BLaER1 (cell line): Measurements from ENCODE around the gene ZFAND3.

Experiments used
- H3K27ac ChIP-seq: shearing (Covaris generic); formaldehyde crosslinking; 2 replicates; pipeline ENCODE4 v1.8.1; 2022
- H3K27me3 ChIP-seq: shearing (Covaris generic); formaldehyde crosslinking; 2 replicates; pipeline ENCODE4 v1.8.1; 2022
- H3K36me3 ChIP-seq: shearing (Covaris generic); formaldehyde crosslinking; 2 replicates; pipeline ENCODE4 v1.8.1; 2022
- H3K4me1 ChIP-seq: shearing (Covaris generic); formaldehyde crosslinking; 2 replicates; pipeline ENCODE4 v1.8.1; 2022
- H3K4me2 ChIP-seq: shearing (Covaris generic); formaldehyde crosslinking; 2 replicates; pipeline ENCODE4 v1.8.1; 2022
- H3K4me3 ChIP-seq: shearing (Covaris generic); formaldehyde crosslinking; 2 replicates; pipeline ENCODE4 v1.8.1; 2022
- H3K9ac ChIP-seq: shearing (Covaris generic); formaldehyde crosslinking; 2 replicates; pipeline ENCODE4 v1.8.1; 2022
- H3K9me3 ChIP-seq: shearing (Covaris generic); formaldehyde crosslinking; 2 replicates; pipeline ENCODE4 v1.8.1; 2022
- H4K20me1 ChIP-seq: shearing (Covaris generic); formaldehyde crosslinking; 2 replicates; pipeline ENCODE4 v1.8.1; 2022
- Cebpa-rat ChIP-seq: shearing (Covaris generic); IDR thresholded peaks from 2 replicates; pipeline ENCODE4 v1.8.1; 2022

ZFAND3 gene

DNA sequence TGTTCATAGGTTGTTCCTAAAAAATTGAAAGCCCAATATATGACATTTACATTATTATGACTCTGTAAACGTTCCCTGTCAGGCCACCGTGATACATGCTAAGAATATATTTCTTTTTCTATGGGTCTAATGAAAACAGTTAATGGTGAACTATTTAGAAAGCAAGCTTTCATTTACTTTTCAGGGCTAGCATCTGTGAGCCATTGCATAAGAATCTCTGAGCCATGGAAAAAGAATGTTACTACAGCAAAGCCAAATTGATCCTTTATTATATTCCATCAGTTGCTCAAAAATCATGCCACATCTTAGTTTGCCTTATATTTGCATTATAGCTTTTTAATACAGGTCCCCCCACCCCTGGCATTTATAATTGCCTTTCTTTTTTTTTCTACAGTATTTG, 275.5 kb downstream of the ZFAND3 start:
- Histone ChIP-seq H3K27me3 (no peaks in the 10 kb centered on the region), H3K4me2 (no peak overlapping the region), H3K36me3 (peaks cover 19% of the 10 kb centered on the region), H4K20me1 (peaks cover 78% of the 10 kb centered on the region), H3K4me1 (no peaks in the 10 kb centered on the region), H3K9ac (no peak overlapping the region), H3K9me3 (no peaks in the 10 kb centered on the region), H3K4me3 (no peak overlapping the region), H3K27ac (no peak overlapping the region)
- no peak for TF ChIP-seq Cebpa-rat

- Histone ChIP-seq H4K20me1 (peaks cover 46% of the 10 kb centered on the region), H3K9me3 (no peaks in the 10 kb centered on the region), H3K4me3 (no peak overlapping the region), H3K9ac (no peak overlapping the region), H3K36me3 (peaks cover 31% of the 10 kb centered on the region), H3K27ac (no peak overlapping the region), H3K27me3 (no peaks in the 10 kb centered on the region), H3K4me2 (no peak overlapping the region), H3K4me1 (no peaks in the 10 kb centered on the region)
- TF ChIP-seq Cebpa-rat, result no peak
Measured at GRCh38 chr6:38099221-38099620, 279.7 kb downstream of the ZFAND3 start.

DNA sequence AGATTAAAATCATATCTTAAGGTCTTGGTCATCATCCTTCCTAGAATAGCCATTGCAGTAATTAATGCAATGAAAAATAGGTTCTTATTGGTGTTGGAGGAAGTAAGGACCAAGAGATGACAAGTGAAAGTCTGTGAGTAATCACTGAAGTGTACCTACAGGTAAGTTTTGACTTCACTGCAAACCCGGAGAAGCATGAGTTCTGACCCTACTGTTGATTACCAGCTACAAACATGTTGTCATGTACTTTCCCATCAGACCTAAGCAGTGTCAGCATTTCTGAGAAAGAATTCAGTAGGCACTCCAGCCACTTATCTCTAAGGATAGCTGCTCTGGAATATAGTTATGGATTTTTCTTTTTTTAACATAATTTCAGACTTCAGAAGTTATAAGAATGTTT, 280.9 kb downstream of the ZFAND3 start:
- Histone ChIP-seq H3K36me3 (peaks cover 31% of the 10 kb centered on the region), H4K20me1 (peaks cover 46% of the 10 kb centered on the region), H3K4me1 (no peaks in the 10 kb centered on the region), H3K9me3 (no peaks in the 10 kb centered on the region), H3K9ac (no peak overlapping the region), H3K4me2 (no peak overlapping the region), H3K27ac (no peak overlapping the region), H3K27me3 (no peaks in the 10 kb centered on the region), H3K4me3 (no peak overlapping the region)
- no peak for TF ChIP-seq Cebpa-rat

DNA sequence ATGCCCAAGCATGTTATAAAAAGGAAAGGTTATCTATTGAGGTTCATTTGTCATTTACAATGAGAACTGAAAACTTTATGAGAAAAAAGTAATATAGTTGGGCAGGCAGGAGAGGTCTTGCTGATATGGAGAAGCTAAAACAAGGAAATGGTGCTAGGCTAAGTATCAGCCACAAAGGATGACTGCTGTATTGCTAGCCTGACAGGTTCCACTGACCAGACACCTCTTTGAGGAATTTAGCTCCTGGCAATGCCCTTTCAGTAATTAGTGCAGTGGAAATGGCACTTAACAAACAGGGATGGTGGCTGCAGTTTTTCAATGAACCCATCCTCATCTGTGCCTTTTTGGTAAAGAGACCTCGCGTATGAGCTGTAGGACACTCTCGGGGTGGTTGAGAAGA, 284.4 kb downstream of the ZFAND3 start:
- Histone ChIP-seq H3K9ac (no peak overlapping the region), H3K4me3 (no peak overlapping the region), H3K9me3 (no peaks in the 10 kb centered on the region), H3K36me3 (peaks cover 37% of the 10 kb centered on the region), H3K4me1 (no peaks in the 10 kb centered on the region), H4K20me1 (peaks cover 49% of the 10 kb centered on the region), H3K27me3 (no peaks in the 10 kb centered on the region), H3K4me2 (no peak overlapping the region), H3K27ac (no peak overlapping the region)
- TF ChIP-seq Cebpa-rat, result no peak

DNA sequence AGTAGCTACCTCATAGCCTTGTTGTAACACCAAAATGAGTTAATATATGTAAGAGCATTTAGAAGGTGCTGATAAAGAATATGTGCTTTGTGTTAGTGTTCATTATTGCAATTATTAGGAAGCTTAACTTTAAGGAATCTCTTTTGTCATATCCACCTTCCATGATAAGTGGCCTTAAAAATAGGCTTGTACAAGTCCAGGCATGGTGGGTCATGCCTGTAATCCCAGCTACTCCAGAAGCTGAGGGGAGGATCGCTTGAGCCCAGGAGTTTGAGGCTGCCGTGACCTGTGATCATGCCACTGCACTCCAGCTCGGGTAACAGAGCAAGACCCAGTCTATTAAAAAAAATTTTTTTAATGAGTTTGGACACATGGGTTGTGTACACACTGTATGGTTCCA, 285.5 kb downstream of the ZFAND3 start:
- no peaks in the 10 kb centered on the region for H3K27me3 ChIP-seq
- TF ChIP-seq Cebpa-rat, result no peak
- H4K20me1 ChIP-seq, result peaks cover 59% of the 10 kb centered on the region
- peaks cover 34% of the 10 kb centered on the region for H3K36me3 ChIP-seq
- H3K27ac ChIP-seq, result no peak overlapping the region
- H3K4me1 ChIP-seq, result no peaks in the 10 kb centered on the region
- H3K4me2 ChIP-seq, result no peak overlapping the region
- H3K9ac ChIP-seq, result no peak overlapping the region
- H3K9me3 ChIP-seq, result no peaks in the 10 kb centered on the region
- no peak overlapping the region for H3K4me3 ChIP-seq

- Histone ChIP-seq H3K27ac (no peak overlapping the region), H4K20me1 (peaks cover 79% of the 10 kb centered on the region), H3K4me1 (no peaks in the 10 kb centered on the region), H3K36me3 (peaks cover 34% of the 10 kb centered on the region), H3K27me3 (no peaks in the 10 kb centered on the region), H3K9me3 (no peaks in the 10 kb centered on the region), H3K4me3 (no peak overlapping the region), H3K9ac (no peak overlapping the region), H3K4me2 (no peak overlapping the region)
- no peak for TF ChIP-seq Cebpa-rat
Measured at GRCh38 chr6:38107073-38107472, 287.5 kb downstream of the ZFAND3 start.

DNA sequence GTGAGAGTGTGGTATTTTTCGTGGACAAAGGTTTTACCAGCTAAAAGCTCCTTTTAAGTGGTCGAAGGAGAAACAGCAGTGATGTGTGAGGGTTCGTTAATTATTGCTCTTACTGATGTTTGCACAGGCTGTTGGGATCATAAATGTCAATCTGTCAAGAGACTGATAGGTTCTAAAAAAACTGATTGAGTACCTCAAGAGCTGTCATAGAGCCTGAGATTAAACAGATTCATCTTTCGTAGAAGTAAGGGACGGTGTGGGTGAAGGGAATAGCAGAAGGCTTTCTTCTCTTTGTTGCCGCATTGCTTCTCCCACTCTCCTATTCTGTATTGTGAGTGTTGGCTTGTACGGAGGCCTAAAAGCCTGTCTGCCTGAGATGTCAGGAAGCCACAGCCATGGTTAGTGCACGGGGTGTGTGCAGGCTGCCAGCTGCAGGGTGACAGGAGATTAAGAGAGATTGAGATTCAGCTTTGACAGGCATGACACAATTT, 291.0 kb downstream of the ZFAND3 start:
- H3K27ac ChIP-seq, result no peak overlapping the region
- no peak overlapping the region for H3K9ac ChIP-seq
- H4K20me1 ChIP-seq, result peaks cover 95% of the 10 kb centered on the region
- no peaks in the 10 kb centered on the region for H3K9me3 ChIP-seq
- H3K4me2 ChIP-seq, result no peak overlapping the region
- peaks cover 35% of the 10 kb centered on the region for H3K36me3 ChIP-seq
- no peak overlapping the region for H3K4me3 ChIP-seq
- no peak for TF ChIP-seq Cebpa-rat
- no peaks in the 10 kb centered on the region for H3K4me1 ChIP-seq
- H3K27me3 ChIP-seq, result no peaks in the 10 kb centered on the region

GRCh38 chr6:38112181-38112580, 292.7 kb downstream of the ZFAND3 start:
- TF ChIP-seq Cebpa-rat, result no peak
- Histone ChIP-seq H3K4me3 (no peak overlapping the region), H4K20me1 (peaks cover 94% of the 10 kb centered on the region), H3K27ac (no peak overlapping the region), H3K9me3 (no peaks in the 10 kb centered on the region), H3K36me3 (peaks cover 47% of the 10 kb centered on the region), H3K4me1 (no peaks in the 10 kb centered on the region), H3K9ac (no peak overlapping the region), H3K27me3 (no peaks in the 10 kb centered on the region), H3K4me2 (no peak overlapping the region)

GRCh38 chr6:38113825-38114576, 294.5 kb downstream of the ZFAND3 start:
- no peak overlapping the region for H3K4me3 ChIP-seq
- peaks cover 54% of the 10 kb centered on the region for H3K36me3 ChIP-seq
- no peak for TF ChIP-seq Cebpa-rat
- H3K4me2 ChIP-seq, result no peak overlapping the region
- H3K27ac ChIP-seq, result no peak overlapping the region
- no peaks in the 10 kb centered on the region for H3K4me1 ChIP-seq
- H4K20me1 ChIP-seq, result peaks cover 96% of the 10 kb centered on the region
- no peaks in the 10 kb centered on the region for H3K27me3 ChIP-seq
- no peaks in the 10 kb centered on the region for H3K9me3 ChIP-seq
- H3K9ac ChIP-seq, result no peak overlapping the region

GRCh38 chr6:38114976-38115625, 295.6 kb downstream of the ZFAND3 start:
- Histone ChIP-seq H3K4me1 (no peaks in the 10 kb centered on the region), H3K9ac (no peak overlapping the region), H3K4me3 (no peak overlapping the region), H3K27ac (no peak overlapping the region), H3K4me2 (no peak overlapping the region), H3K36me3 (peaks cover 59% of the 10 kb centered on the region), H4K20me1 (peaks cover 95% of the 10 kb centered on the region), H3K9me3 (no peaks in the 10 kb centered on the region), H3K27me3 (no peaks in the 10 kb centered on the region)
- no peak for TF ChIP-seq Cebpa-rat
